Gastrocnemius medialis (tissue), 4 donors: Measurements from ENCODE around the gene MRPS25. TPM values are rescaled to one million over a fixed set of nuclear protein-coding genes. Genes with fewer than 3 reads are reported as not detected.
A peak's percentile ranks its signal among the peaks of the same experiment; 100 is the strongest.

Experiments
- ATAC-seq, 2 donors: fragments of 150-250 bp; one replicate each; pipeline ENCODE4 v1.9.1; 2016
- DNase-seq, 2 donors: peaks; one replicate each; pipeline ENCODE4 v3.0.0-alpha.2; 2019
- H3K27ac ChIP-seq, 4 donors: fragments of 200-600 bp; sonication (generic); 1 replicate in 1 of 4; 2 replicates in 3 of 4; pipeline ENCODE4 v1.5.1; 2016 to 2018; ENCODE audit warnings: mild to moderate bottlenecking in 2 of 4, moderate library complexity in 1 of 4
- H3K27me3 ChIP-seq, 3 donors: fragments of 200-600 bp; sonication (generic) in 2 of 3; 1 replicate in 1 of 3; 2 replicates in 2 of 3; pipeline versions ENCODE4 v1.5.1 to v1.6.0; 2016 to 2019; ENCODE audit warnings: mild to moderate bottlenecking in 1 of 3, moderate library complexity in 1 of 3
- H3K36me3 ChIP-seq, 2 donors: fragments of 200-600 bp; sonication (generic) in 1 of 2; one replicate each; pipeline ENCODE4 v1.5.1; 2017 to 2018
- H3K4me1 ChIP-seq, 2 donors: fragments of 200-600 bp; sonication (generic) in 1 of 2; one replicate each; pipeline ENCODE4 v1.5.1; 2016 to 2017; ENCODE audit warnings: mild to moderate bottlenecking in 2 of 2
- H3K4me3 ChIP-seq, 4 donors: fragments of 200-600 bp; sonication (generic) in 3 of 4; 1 replicate in 1 of 4; 2 replicates in 3 of 4; pipeline ENCODE4 v1.5.1; 2016 to 2019; ENCODE audit warnings: mild to moderate bottlenecking in 2 of 4
- H3K9me3 ChIP-seq, 3 donors: fragments of 200-600 bp; sonication (generic) in 2 of 3; 1 replicate in 1 of 3; 2 replicates in 2 of 3; pipeline ENCODE4 v1.5.1; 2016 to 2019
- CTCF ChIP-seq, 5 experiments: fragments of 450-650 bp in 3 of 5; fragments of 200-600 bp in 2 of 5; sonication (generic) in 2 of 5; IDR thresholded peaks in 4 of 5; conservative IDR thresholded peaks in 1 of 5; 1 replicate in 4 of 5; 2 replicates in 1 of 5; pipeline ENCODE4 v1.5.1; 2016 to 2019; ENCODE audit warnings: antibody characterized with exemption in 5 of 5, mild to moderate bottlenecking in 3 of 5, moderate library complexity in 3 of 5
- POLR2A ChIP-seq, 2 donors: fragments of 450-650 bp; IDR thresholded peaks; one replicate each; pipeline ENCODE4 v1.6.1; 2017; ENCODE audit warnings: antibody characterized with exemption in 2 of 2, mild to moderate bottlenecking in 2 of 2, moderate library complexity in 2 of 2
- in situ Hi-C, 4 donors: fragments of 200-750 bp; cut with MboI; loops; one replicate each; pipeline versions ENCODE4 v1.15.0 to v1.8.0; 2017; ENCODE audit warnings: low sequenced_read_pairs in 4 of 4
- intact Hi-C: fragments of 100-400 bp; cut with DNase I; formaldehyde crosslinking; loops from one replicate; pipeline ENCODE4 v1.15.1; 2023; ENCODE audit warnings: low total_unique reads
- total RNA-seq, 4 donors: library from RNA; depleted of rRNA; stranded (reverse); fragments of >200 nt; gene quantifications; one replicate each; pipeline versions ENCODE4 v1.1.0 to v1.2.3, GENCODE V29; 2016

Gene MRPS25
- total RNA-seq, 4 donors from 2014 or later = 71.4 to 88.6 (median 73.9) TPM

- Histone ChIP-seq H3K4me1 (no peaks in the 10 kb centered on the region), H3K36me3 (peaks cover 0 to 60% of the 10 kb centered on the region in 2 donors), H3K27ac (no peak overlapping the region), H3K27me3 (no peaks in the 10 kb centered on the region), H3K9me3 (no peaks in the 10 kb centered on the region), H3K4me3 (no peak overlapping the region)
- no peak for ATAC-seq
- TF ChIP-seq CTCF (IDR thresholded peaks at IDR 0.05 in 4 of 5, conservative IDR thresholded peaks at IDR 0.05 in 1 of 5) (no peak), POLR2A (IDR thresholded peaks at IDR 0.05) (no peak)
- intact Hi-C loops (no loop called here), in situ Hi-C loops (loop anchor here in 3 of 4 donors (25.0 kb wide), 3 partner anchors 116 to 916 kb away; partner anchors contain the start of genes CCDC174 (in 2 of the 3), NR2C2 (in 2 of the 3) and TMEM43 (in 1 of the 3))
- no peak for DNase-seq
Observed at GRCh38 chr3:15053541-15053940, 11.6 kb downstream of the MRPS25 start.

GRCh38 chr3:15052335-15053242 lies 12.5 kb downstream of the MRPS25 start:
- no peaks in the 10 kb centered on the region for H3K9me3 ChIP-seq
- TF ChIP-seq POLR2A (IDR thresholded peaks at IDR 0.05) = no peak
- TF ChIP-seq CTCF (IDR thresholded peaks at IDR 0.05 in 4 of 5, conservative IDR thresholded peaks at IDR 0.05 in 1 of 5) = no peak
- H3K27me3 ChIP-seq = no peaks in the 10 kb centered on the region
- intact Hi-C loops = no loop called here
- no peak overlapping the region for H3K4me3 ChIP-seq
- peaks cover 0 to 66% of the 10 kb centered on the region in 2 donors for H3K36me3 ChIP-seq
- in situ Hi-C loops = loop anchor here in 3 of 4 donors (25.0 kb wide), 3 partner anchors 115 to 915 kb away; partner anchors contain the start of genes CCDC174 (in 2 of the 3), NR2C2 (in 2 of the 3) and TMEM43 (in 1 of the 3)
- ATAC-seq = no peak
- no peak for DNase-seq
- H3K4me1 ChIP-seq = no peaks in the 10 kb centered on the region
- no peak overlapping the region for H3K27ac ChIP-seq

GRCh38 chr3:15051531-15051930 lies 13.6 kb downstream of the MRPS25 start:
- no peaks in the 10 kb centered on the region for H3K27me3 ChIP-seq
- H3K4me3 ChIP-seq = no peak overlapping the region
- H3K4me1 ChIP-seq = no peaks in the 10 kb centered on the region
- peak in 1 of 2 donors; percentile 54 for DNase-seq
- H3K9me3 ChIP-seq = no peaks in the 10 kb centered on the region
- in situ Hi-C loops (loop anchor here in 3 of 4 donors (25.0 kb wide), 3 partner anchors 114 to 914 kb away; partner anchors contain the start of genes CCDC174 (in 2 of the 3), NR2C2 (in 2 of the 3) and TMEM43 (in 1 of the 3)), intact Hi-C loops (no loop called here)
- peak; percentile 35 to 88 for ATAC-seq
- peaks cover 0 to 71% of the 10 kb centered on the region in 2 donors for H3K36me3 ChIP-seq
- TF ChIP-seq CTCF (IDR thresholded peaks at IDR 0.05 in 4 of 5, conservative IDR thresholded peaks at IDR 0.05 in 1 of 5) (peak in 4 of 5 experiments; percentile 28 to 46 (median 35)), POLR2A (IDR thresholded peaks at IDR 0.05) (no peak)
- H3K27ac ChIP-seq = peak overlapping the region in 1 of 4 donors; percentile 36

GRCh38 chr3:15050405-15051092 lies 14.6 kb downstream of the MRPS25 start:
- TF ChIP-seq POLR2A (IDR thresholded peaks at IDR 0.05) (no peak), CTCF (IDR thresholded peaks at IDR 0.05 in 4 of 5, conservative IDR thresholded peaks at IDR 0.05 in 1 of 5) (no peak)
- H3K27ac ChIP-seq = peak overlapping the region in 1 of 4 donors; percentile 33
- DNase-seq = no peak
- intact Hi-C loops = no loop called here
- no peaks in the 10 kb centered on the region for H3K27me3 ChIP-seq
- H3K36me3 ChIP-seq = peaks cover 0 to 75% of the 10 kb centered on the region in 2 donors
- H3K9me3 ChIP-seq = no peaks in the 10 kb centered on the region
- no peak for ATAC-seq
- H3K4me1 ChIP-seq = no peaks in the 10 kb centered on the region
- in situ Hi-C loops = loop anchor here in 3 of 4 donors (25.0 kb wide), 3 partner anchors 113 to 913 kb away; partner anchors contain the start of genes CCDC174 (in 2 of the 3), NR2C2 (in 2 of the 3) and TMEM43 (in 1 of the 3)
- H3K4me3 ChIP-seq = no peak overlapping the region
